ENCODE results near the gene TRIM17. TPM values are rescaled to one million over a fixed set of nuclear protein-coding genes. Genes with fewer than 3 reads are reported as not detected.

The TRIM17 gene
- total and polyA plus RNA-seq, 9 of the 15 experiments (the other 6 are each of a cell fraction or from before 2014, with no cell fraction given), result not detected

DNA sequence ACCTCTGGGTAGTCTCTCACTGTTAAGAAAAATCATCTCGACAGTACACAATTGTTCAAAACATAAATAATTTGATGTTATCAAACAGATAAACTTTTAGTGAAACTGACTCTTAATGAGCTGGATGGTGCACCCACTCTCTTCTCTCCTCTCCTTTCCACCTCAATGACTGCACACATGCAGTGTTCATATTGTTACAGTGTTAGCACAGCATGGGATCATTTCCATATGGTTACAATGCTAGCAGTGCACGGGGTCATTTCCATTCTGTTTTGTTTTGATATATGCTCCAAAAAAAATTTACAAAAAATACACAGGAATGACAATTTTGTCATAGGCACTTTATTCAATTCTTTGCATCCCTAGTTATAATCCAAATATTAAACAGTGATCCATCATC, 44.2 kb upstream of the TRIM17 start (continued):
- no peak for TF ChIP-seq ZNF224 (CRISPR knock-in tag; IDR thresholded peaks at IDR 0.05)
- TF ChIP-seq, protein P1, sequence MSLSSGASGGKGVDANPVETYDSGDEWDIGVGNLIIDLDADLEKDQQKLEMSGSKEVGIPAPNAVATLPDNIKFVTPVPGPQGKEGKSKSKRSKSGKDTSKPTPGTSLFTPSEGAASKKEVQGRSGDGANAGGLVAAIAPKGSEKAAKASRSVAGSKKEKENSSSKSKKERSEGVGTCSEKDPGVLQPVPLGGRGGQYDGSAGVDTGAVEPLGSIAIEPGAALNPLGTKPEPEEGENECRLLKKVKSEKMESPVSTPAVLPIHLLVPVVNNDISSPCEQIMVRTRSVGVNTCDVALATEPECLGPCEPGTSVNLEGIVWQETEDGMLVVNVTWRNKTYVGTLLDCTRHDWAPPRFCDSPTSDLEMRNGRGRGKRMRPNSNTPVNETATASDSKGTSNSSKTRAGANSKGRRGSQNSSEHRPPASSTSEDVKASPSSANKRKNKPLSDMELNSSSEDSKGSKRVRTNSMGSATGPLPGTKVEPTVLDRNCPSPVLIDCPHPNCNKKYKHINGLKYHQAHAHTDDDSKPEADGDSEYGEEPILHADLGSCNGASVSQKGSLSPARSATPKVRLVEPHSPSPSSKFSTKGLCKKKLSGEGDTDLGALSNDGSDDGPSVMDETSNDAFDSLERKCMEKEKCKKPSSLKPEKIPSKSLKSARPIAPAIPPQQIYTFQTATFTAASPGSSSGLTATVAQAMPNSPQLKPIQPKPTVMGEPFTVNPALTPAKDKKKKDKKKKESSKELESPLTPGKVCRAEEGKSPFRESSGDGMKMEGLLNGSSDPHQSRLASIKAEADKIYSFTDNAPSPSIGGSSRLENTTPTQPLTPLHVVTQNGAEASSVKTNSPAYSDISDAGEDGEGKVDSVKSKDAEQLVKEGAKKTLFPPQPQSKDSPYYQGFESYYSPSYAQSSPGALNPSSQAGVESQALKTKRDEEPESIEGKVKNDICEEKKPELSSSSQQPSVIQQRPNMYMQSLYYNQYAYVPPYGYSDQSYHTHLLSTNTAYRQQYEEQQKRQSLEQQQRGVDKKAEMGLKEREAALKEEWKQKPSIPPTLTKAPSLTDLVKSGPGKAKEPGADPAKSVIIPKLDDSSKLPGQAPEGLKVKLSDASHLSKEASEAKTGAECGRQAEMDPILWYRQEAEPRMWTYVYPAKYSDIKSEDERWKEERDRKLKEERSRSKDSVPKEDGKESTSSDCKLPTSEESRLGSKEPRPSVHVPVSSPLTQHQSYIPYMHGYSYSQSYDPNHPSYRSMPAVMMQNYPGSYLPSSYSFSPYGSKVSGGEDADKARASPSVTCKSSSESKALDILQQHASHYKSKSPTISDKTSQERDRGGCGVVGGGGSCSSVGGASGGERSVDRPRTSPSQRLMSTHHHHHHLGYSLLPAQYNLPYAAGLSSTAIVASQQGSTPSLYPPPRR (CRISPR knock-in tag; IDR thresholded peaks at IDR 0.05; ENCODE audit: borderline replicate concordance), result no peak
- TF ChIP-seq KAT7 (CRISPR knock-in tag; IDR thresholded peaks at IDR 0.05; ENCODE audit: borderline replicate concordance), result no peak
- TF ChIP-seq CBX5 (IDR thresholded peaks at IDR 0.05; ENCODE audit: borderline replicate concordance, low read depth), result no peak

Data from K562 (cell line).